22Rv1 (cell line): ENCODE results near the gene IQGAP2.

Experiments
- ZFX ChIP-seq: fragments of 450-650 bp; IDR thresholded peaks from 2 replicates; pipeline ENCODE4 v1.6.1; 2017; ENCODE audit warnings: antibody characterized with exemption, borderline replicate concordance
- TF ChIP-seq, protein P1 (sequence below): fragments of 450-650 bp; IDR thresholded peaks from 2 replicates; pipeline ENCODE4 v1.5.1; 2017; ENCODE audit warnings: mild to moderate bottlenecking

DNA sequence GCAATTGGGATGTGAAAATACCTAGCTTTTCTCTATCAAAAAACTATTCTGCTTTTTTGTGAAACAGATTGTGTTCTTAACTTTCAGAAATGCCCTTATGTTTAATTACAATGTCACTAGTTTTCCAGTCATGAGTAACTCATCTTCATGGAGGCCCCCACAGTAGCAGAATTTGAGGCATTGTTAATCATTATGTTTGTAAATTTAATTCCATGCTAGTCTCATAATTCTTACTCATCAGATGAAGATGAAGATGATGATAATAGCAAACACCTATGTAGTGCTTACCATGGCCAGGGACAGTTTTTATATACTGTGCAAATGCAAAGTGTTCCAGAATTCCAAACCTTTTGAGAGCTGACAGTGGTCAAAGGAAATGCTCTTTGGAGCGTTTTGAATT, 285.1 kb downstream of the IQGAP2 start:
- TF ChIP-seq, protein P1, sequence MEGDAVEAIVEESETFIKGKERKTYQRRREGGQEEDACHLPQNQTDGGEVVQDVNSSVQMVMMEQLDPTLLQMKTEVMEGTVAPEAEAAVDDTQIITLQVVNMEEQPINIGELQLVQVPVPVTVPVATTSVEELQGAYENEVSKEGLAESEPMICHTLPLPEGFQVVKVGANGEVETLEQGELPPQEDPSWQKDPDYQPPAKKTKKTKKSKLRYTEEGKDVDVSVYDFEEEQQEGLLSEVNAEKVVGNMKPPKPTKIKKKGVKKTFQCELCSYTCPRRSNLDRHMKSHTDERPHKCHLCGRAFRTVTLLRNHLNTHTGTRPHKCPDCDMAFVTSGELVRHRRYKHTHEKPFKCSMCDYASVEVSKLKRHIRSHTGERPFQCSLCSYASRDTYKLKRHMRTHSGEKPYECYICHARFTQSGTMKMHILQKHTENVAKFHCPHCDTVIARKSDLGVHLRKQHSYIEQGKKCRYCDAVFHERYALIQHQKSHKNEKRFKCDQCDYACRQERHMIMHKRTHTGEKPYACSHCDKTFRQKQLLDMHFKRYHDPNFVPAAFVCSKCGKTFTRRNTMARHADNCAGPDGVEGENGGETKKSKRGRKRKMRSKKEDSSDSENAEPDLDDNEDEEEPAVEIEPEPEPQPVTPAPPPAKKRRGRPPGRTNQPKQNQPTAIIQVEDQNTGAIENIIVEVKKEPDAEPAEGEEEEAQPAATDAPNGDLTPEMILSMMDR: no peak
- TF ChIP-seq ZFX: no peak
